HepG2 (cell line): ENCODE data around the gene PVR. TPM values are rescaled to one million over a fixed set of nuclear protein-coding genes. Genes with fewer than 3 reads are reported as not detected.

Experiments
- AHDC1 ChIP-seq: sonication (generic); formaldehyde crosslinking; IDR thresholded peaks from 2 replicates; pipeline ENCODE4 v1.5.1; 2020; ENCODE audit warnings: mild to moderate bottlenecking, missing genetic modification reagents, borderline replicate concordance
- ATF7-NPFF ChIP-seq: sonication (generic); formaldehyde crosslinking; IDR thresholded peaks from 2 replicates; pipeline ENCODE4 v1.8.1; 2023; ENCODE audit warnings: mild to moderate bottlenecking, low read depth, missing genetic modification reagents, moderate library complexity
- ATRX ChIP-seq: sonication (generic); formaldehyde crosslinking; IDR thresholded peaks from 2 replicates; pipeline ENCODE4 v1.4.0; 2020; ENCODE audit warnings: missing genetic modification reagents, borderline replicate concordance
- CCAR2 ChIP-seq: fragments of 200-400 bp; formaldehyde crosslinking; optimal IDR thresholded peaks from 2 replicates; pipeline ENCODE3; 2018; ENCODE audit warnings: low read depth, mild to moderate bottlenecking, low read length, moderate library complexity
- CENPT ChIP-seq: sonication (generic); formaldehyde crosslinking; IDR thresholded peaks from 2 replicates; pipeline ENCODE4 v1.8.0; 2022; ENCODE audit warnings: low read depth, mild to moderate bottlenecking, moderate library complexity, missing genetic modification reagents
- EEA1 ChIP-seq: sonication (generic); formaldehyde crosslinking; IDR thresholded peaks from 2 replicates; pipeline ENCODE4 v1.5.1; 2020; ENCODE audit warnings: mild to moderate bottlenecking, missing genetic modification reagents, borderline replicate concordance
- FLYWCH1 ChIP-seq: sonication (generic); formaldehyde crosslinking; IDR thresholded peaks from 2 replicates; pipeline ENCODE4 v1.8.1; 2023; ENCODE audit warnings: mild to moderate bottlenecking, missing genetic modification reagents
- KLF6 ChIP-seq: IDR thresholded peaks from 2 replicates; pipeline ENCODE4 v1.8.0; 2016; ENCODE audit warnings: missing biosample characterization, missing genetic modification reagents
- REL ChIP-seq: sonication (generic); formaldehyde crosslinking; conservative IDR thresholded peaks from 2 replicates; pipeline ENCODE4 v1.8.0; 2022; ENCODE audit warnings: mild to moderate bottlenecking, missing genetic modification reagents, moderate library complexity
- RXRA ChIP-seq: sonication (generic); formaldehyde crosslinking; IDR thresholded peaks from 2 replicates; pipeline ENCODE4 v1.5.1; 2020; ENCODE audit warnings: missing genetic modification reagents
- SMARCC2 ChIP-seq: fragments of 450-650 bp; IDR thresholded peaks from 2 replicates; pipeline ENCODE4 v1.6.1; 2017; ENCODE audit warnings: antibody characterized with exemption, mild to moderate bottlenecking
- SRF ChIP-seq: IDR thresholded peaks from 2 replicates; pipeline ENCODE4 v1.6.1; 2011; ENCODE audit warnings: mild to moderate bottlenecking, low read depth, low read length, moderate library complexity
- TMF1 ChIP-seq: sonication (generic); formaldehyde crosslinking; IDR thresholded peaks from 2 replicates; pipeline ENCODE4 v1.8.1; 2022; ENCODE audit warnings: low read depth, missing genetic modification reagents
- ZBTB46 ChIP-seq: sonication (generic); formaldehyde crosslinking; IDR thresholded peaks from 2 replicates; pipeline ENCODE4 v1.4.0; 2020; ENCODE audit warnings: mild to moderate bottlenecking, missing genetic modification reagents, borderline replicate concordance
- ZFP90 ChIP-seq: sonication (generic); formaldehyde crosslinking; IDR thresholded peaks from 2 replicates; pipeline ENCODE4 v1.8.0; 2022; ENCODE audit warnings: missing genetic modification reagents, mild to moderate bottlenecking, inconsistent platforms, borderline replicate concordance
- ZNF253 ChIP-seq: sonication (generic); formaldehyde crosslinking; IDR thresholded peaks from 2 replicates; pipeline ENCODE4 v1.8.0; 2022; ENCODE audit warnings: mild to moderate bottlenecking, missing genetic modification reagents, borderline replicate concordance
- ZNF296 ChIP-seq: sonication (generic); formaldehyde crosslinking; conservative IDR thresholded peaks from 2 replicates; pipeline ENCODE4 v1.5.0; 2020; ENCODE audit warnings: mild to moderate bottlenecking, missing genetic modification reagents
- ZNF510 ChIP-seq: sonication (generic); formaldehyde crosslinking; IDR thresholded peaks from 2 replicates; pipeline ENCODE4 v1.4.0; 2020; ENCODE audit warnings: low read depth, mild to moderate bottlenecking, missing genetic modification reagents
- ZNF614 ChIP-seq: IDR thresholded peaks from 2 replicates; pipeline ENCODE4 v1.6.1; 2018; ENCODE audit warnings: missing biosample characterization, missing genetic modification reagents, inconsistent platforms, borderline replicate concordance
- ZNF772 ChIP-seq: sonication (generic); formaldehyde crosslinking; IDR thresholded peaks from 2 replicates; pipeline ENCODE4 v1.5.0; 2020; ENCODE audit warnings: mild to moderate bottlenecking, missing genetic modification reagents
- ZSCAN22 ChIP-seq: sonication (generic); formaldehyde crosslinking; IDR thresholded peaks from 2 replicates; pipeline ENCODE4 v1.4.0; 2020; ENCODE audit warnings: mild to moderate bottlenecking, missing genetic modification reagents
- ZSCAN25 ChIP-seq: sonication (generic); formaldehyde crosslinking; IDR thresholded peaks from 2 replicates; pipeline ENCODE4 v1.8.0; 2022; ENCODE audit warnings: mild to moderate bottlenecking, missing genetic modification reagents
- polyA plus RNA-seq, 8 experiments: library from polyadenylated mRNA; depleted of rRNA in 3 of 8; stranded (reverse) in 7 of 8; unstranded in 1 of 8; fragments of >200 nt; fragmentation: Illumina TruSeq in 4 of 8; extraction: Trizol in 4 of 8; gene quantifications; 2 replicates each; pipeline versions ENCODE4 v1.2.1 to v1.2.3, GENCODE V29; 2011 to 2016; ENCODE audit warnings: low read depth in 4 of 8, missing spikeins in 1 of 8, mixed read lengths in 1 of 8; ENCODE audit not compliant: insufficient read depth in 1 of 8
- total RNA-seq, 5 experiments: library from RNA; depleted of rRNA; stranded (reverse); fragments of >200 nt; fragmentation: Illumina TruSeq; extraction: Trizol; gene quantifications; 2 replicates each; pipeline ENCODE4 v1.2.3, GENCODE V29; 2016; ENCODE audit warnings: low read depth in 1 of 5

The PVR gene
- total and polyA plus RNA-seq, 2 of the 13 experiments (the other 11 are each of a cell fraction or from before 2014, with no cell fraction given): 43.4 to 46.6 TPM

GRCh38 chr19:44643605-44644401 is at the start of gene PVR (continued):
- TF ChIP-seq ZBTB46 (CRISPR knock-in tag) (0 out of 2 replicates have a peak, but pooled peaks have one; percentile 70), TMF1 (CRISPR knock-in tag) (peak; percentile 93), ZNF772 (CRISPR knock-in tag) (peak; percentile 57; the same call in 1 of the 2 replicates), ZNF510 (CRISPR knock-in tag) (no peak), ATRX (CRISPR knock-in tag) (no peak), ZSCAN25 (CRISPR knock-in tag) (no peak), REL (CRISPR knock-in tag) (no peak), CCAR2 (no peak), FLYWCH1 (no peak), CENPT (CRISPR knock-in tag) (no peak), ATF7-NPFF (CRISPR knock-in tag) (no peak), SMARCC2 (no peak), KLF6 (CRISPR knock-in tag) (peak; percentile 61; the same call in 1 of the 2 replicates), ZFP90 (CRISPR knock-in tag) (no peak; the same call in 1 of the 2 replicates), ZSCAN22 (0 out of 2 replicates have a peak, but pooled peaks have one; percentile 24), EEA1 (CRISPR knock-in tag) (0 out of 2 replicates have a peak, but pooled peaks have one; percentile 11), RXRA (CRISPR knock-in tag) (peak; percentile 27; the same call in 1 of the 2 replicates), ZNF614 (no peak), ZNF253 (no peak), SRF (no peak), ZNF296 (no peak; the same call in 1 of the 2 replicates), AHDC1 (CRISPR knock-in tag) (no peak)
